OCI-M2 (cell line): ENCODE results near the gene BDP1.
"Not testable (repeated sequence)": the region's sequence is repeated elsewhere in the genome, so short reads cannot be mapped to it uniquely, and the experiment has no call there.

ENCODE experiments used
- DNase-seq: peaks from one replicate; lab custom pipeline; 2025; ENCODE audit not compliant: unreplicated experiment; lab: John Stamatoyannopoulos, UW

Gene BDP1

GRCh38 chr5:71461360-71461759 is 5.9 kb downstream of the BDP1 start:
- DNase-seq = no peak

- DNase-seq = no peak
Observed at GRCh38 chr5:71471193-71471592, 15.7 kb downstream of the BDP1 start.

- no peak for DNase-seq
Observed at GRCh38 chr5:71475788-71476384, 20.4 kb downstream of the BDP1 start.

GRCh38 chr5:71481441-71481840 is 26.0 kb downstream of the BDP1 start:
- DNase-seq = no peak

- no peak for DNase-seq
Observed at GRCh38 chr5:71482132-71482531, 26.7 kb downstream of the BDP1 start.

GRCh38 chr5:71483355-71483754 is 27.9 kb downstream of the BDP1 start:
- no peak for DNase-seq

GRCh38 chr5:71492817-71493615 is 37.6 kb downstream of the BDP1 start:
- no peak for DNase-seq

GRCh38 chr5:71494202-71494601 is 38.8 kb downstream of the BDP1 start:
- DNase-seq = not testable (repeated sequence)

- not testable (repeated sequence) for DNase-seq
Observed at GRCh38 chr5:71498756-71499155, 43.3 kb downstream of the BDP1 start.

- DNase-seq = no peak
Observed at GRCh38 chr5:71503536-71503935, 48.1 kb downstream of the BDP1 start.

- DNase-seq = no peak
Observed at GRCh38 chr5:71522151-71522550, 66.7 kb downstream of the BDP1 start.

- DNase-seq = not testable (repeated sequence)
Observed at GRCh38 chr5:71525611-71526010, 70.2 kb downstream of the BDP1 start.

- no peak for DNase-seq
Observed at GRCh38 chr5:71528206-71528605, 72.8 kb downstream of the BDP1 start.

GRCh38 chr5:71529682-71530081 is 74.2 kb downstream of the BDP1 start:
- DNase-seq = no peak

- DNase-seq = no peak
Observed at GRCh38 chr5:71533142-71533541, 77.7 kb downstream of the BDP1 start.

- DNase-seq = no peak
Observed at GRCh38 chr5:71533615-71534014, 78.2 kb downstream of the BDP1 start.

- DNase-seq = no peak
Observed at GRCh38 chr5:71537687-71538086, 82.2 kb downstream of the BDP1 start.

GRCh38 chr5:71550885-71551284 is 95.4 kb downstream of the BDP1 start:
- DNase-seq = not testable (repeated sequence)

- DNase-seq = not testable (repeated sequence)
Observed at GRCh38 chr5:71551582-71551981, 96.1 kb downstream of the BDP1 start.

- DNase-seq = not testable (repeated sequence)
Observed at GRCh38 chr5:71552026-71552749, 96.7 kb downstream of the BDP1 start.

GRCh38 chr5:71563161-71563560 is 107.7 kb downstream of the BDP1 start:
- DNase-seq = no peak

GRCh38 chr5:71564895-71565294 is 109.4 kb downstream of the BDP1 start:
- DNase-seq = no peak
